Left ventricle myocardium superior (tissue), 1 donor: Measurements from ENCODE around the gene PRPS2. TPM values are rescaled to one million over a fixed set of nuclear protein-coding genes. Genes with fewer than 3 reads are reported as not detected.

ENCODE experiments used
- total RNA-seq: library from RNA; stranded (reverse); fragmentation: NEBNext Ultra II Directional; extraction: Animal tissue kit (Norgen Biotek cat#: 25700); gene quantifications from one replicate; pipeline ENCODE4 v1.2.1, GENCODE V29; 2021
- donor health status: DM: no; HTN: yes; CAD: no; lungs with severe emphysema.

The PRPS2 gene
- total RNA-seq, 1 donor from 2014 or later = 3.9 TPM

Other genes starting within 250 kb of the PRPS2 start
- gene TLR7, start 75.7 kb downstream of the PRPS2 start, total RNA-seq = 0.67 TPM
- 1.4 TPM for gene TLR8, start 115.2 kb downstream of the PRPS2 start, total RNA-seq
- gene TMSB4X, start 183.7 kb downstream of the PRPS2 start, total RNA-seq = 942 TPM